ENCODE results near the gene OVCH2.

The OVCH2 gene

GRCh38 chr11:7639643-7640025 lies 66.6 kb downstream of the OVCH2 start:
- 89 to 100% methylated on average over 1 to 5 of the region's 5 CpGs for WGBS, 2 experiments (ENCODE audit: insufficient coverage in 2 of 2)
- H3K9me3 ChIP-seq (ENCODE audit: control insufficient read depth, low read length): no peaks in the 10 kb centered on the region
- peaks cover 82% of the 10 kb centered on the region for H3K36me3 ChIP-seq (ENCODE audit: control insufficient read depth, insufficient read depth, low read length)
- H3K4me3 ChIP-seq (ENCODE audit: extremely low read depth, insufficient read depth, low read length, poor library complexity, severe bottlenecking): no peak overlapping the region
- H3K27ac ChIP-seq (ENCODE audit: low read depth, low read length, severe bottlenecking): no peak overlapping the region
- peaks cover 18% of the 10 kb centered on the region for H3K4me1 ChIP-seq (ENCODE audit: control insufficient read depth, insufficient read depth, low read length, poor library complexity, severe bottlenecking)

Data from mesodermal cell (in vitro differentiated cells).